Measurements from ENCODE around the gene RNF146. TPM values are rescaled to one million over a fixed set of nuclear protein-coding genes. Genes with fewer than 3 reads are reported as not detected.

The RNF146 gene
- polyA plus RNA-seq, 3 donors = 14.7 to 63.4 (median 22.5) TPM

DNA sequence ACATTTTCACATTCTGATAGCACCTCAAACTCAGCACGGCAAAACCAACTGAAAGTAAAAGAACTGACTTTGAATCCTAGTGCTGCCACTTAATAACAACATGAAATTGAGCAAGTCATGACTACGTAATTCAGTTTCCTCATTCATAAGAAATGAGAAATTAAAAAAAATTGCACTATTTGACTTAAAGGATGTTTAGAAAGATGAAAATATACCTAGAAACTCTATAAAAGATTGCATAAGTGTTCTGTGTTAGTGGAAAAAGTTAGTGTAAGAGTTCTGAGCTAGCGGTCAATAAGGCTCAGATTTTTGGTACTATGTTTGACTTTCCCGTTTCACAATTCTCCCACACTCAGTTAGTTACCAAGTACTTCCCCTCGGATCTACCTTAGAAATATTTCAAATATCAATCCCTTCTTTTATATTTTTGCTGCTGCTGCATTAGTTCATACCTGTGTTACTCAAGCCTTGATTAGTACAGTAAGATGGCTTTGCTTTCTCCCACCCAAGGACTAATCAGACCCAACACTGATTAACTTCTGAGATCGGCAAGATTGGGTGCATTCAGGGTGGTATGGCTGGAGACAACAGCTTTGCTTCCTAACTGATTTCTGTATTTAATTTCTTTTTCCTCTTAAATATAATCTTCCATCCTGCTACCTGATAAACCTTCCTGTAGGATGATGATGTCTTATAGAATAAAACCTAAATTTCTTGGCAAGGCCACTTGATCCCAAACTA lies 50.9 kb downstream of the RNF146 start:
- DNase-seq = peak; percentile 56 to 81 (median 71)
- Mint-ChIP-seq H3K36me3 (peaks cover 37 to 46% of the 10 kb centered on the region in 2 donors), H3K4me3 (peak overlapping the region; percentile 64 to 73), H3K9me3 (no peaks in the 10 kb centered on the region), H3K4me1 (peaks cover 18% of the 10 kb centered on the region), H3K27ac (peak overlapping the region; percentile 93 to 98 (median 96)), H3K27me3 (ENCODE audit: low read depth in 3 of 3) (no peaks in the 10 kb centered on the region)
- TF ChIP-seq CTCF (IDR thresholded peaks at IDR 0.05) = no peak
- WGBS (ENCODE audit: insufficient coverage) = 0% methylated on average over 3 of the region's 6 CpGs
- Histone ChIP-seq H3K27ac (ENCODE audit: low read depth in 1 of 2, low read length in 2 of 2) (peak overlapping the region; percentile 33 to 87), H2AFZ (ENCODE audit: insufficient read depth, low read depth, low read length, poor library complexity, severe bottlenecking) (peak overlapping the region; percentile 40), H3K9me3 (replicated peaks in 1 of 2; ENCODE audit: control insufficient read depth in 1 of 2, insufficient read depth in 1 of 2, low read length in 2 of 2) (no peaks in the 10 kb centered on the region), H3K4me3 (replicated peaks in 1 of 3; ENCODE audit: low read depth in 2 of 3, low read length in 3 of 3) (peak overlapping the region; percentile 38 to 87 (median 67)), H3K4me2 (replicated peaks; ENCODE audit: extremely low read depth, low read length, poor library complexity, severe bottlenecking) (peak overlapping the region; percentile 60), H4K20me1 (ENCODE audit: insufficient read depth, low read length) (no peaks in the 10 kb centered on the region), H3K27me3 (ENCODE audit: control insufficient read depth in 2 of 2, insufficient read depth in 2 of 2, low read length in 2 of 2) (no peaks in the 10 kb centered on the region), H3K4me1 (ENCODE audit: control insufficient read depth in 1 of 2, insufficient read depth in 2 of 2, low read length in 2 of 2) (peaks cover 15% of the 10 kb centered on the region in 2 donors), H3K36me3 (replicated peaks in 1 of 2; ENCODE audit: control insufficient read depth in 1 of 2, insufficient read depth in 2 of 2, low read length in 2 of 2) (peaks cover 43 to 68% of the 10 kb centered on the region in 2 donors), H3K9ac (ENCODE audit: insufficient read depth, low read length, poor library complexity, severe bottlenecking) (peak overlapping the region; percentile 62), H3K79me2 (ENCODE audit: insufficient read depth, low read length) (peaks cover 25% of the 10 kb centered on the region)
- intact Hi-C loops (cut with micrococcal nuclease) = no loop called here

GRCh38 chr6:127319686-127320085 lies 53.0 kb downstream of the RNF146 start:
- no peak for DNase-seq
- Mint-ChIP-seq H3K27me3 (ENCODE audit: low read depth in 3 of 3) (no peaks in the 10 kb centered on the region), H3K9me3 (no peaks in the 10 kb centered on the region), H3K4me1 (peaks cover 22% of the 10 kb centered on the region), H3K4me3 (no peak overlapping the region), H3K27ac (peak overlapping the region in 4 of 7 donors; percentile 0 to 71 (median 69)), H3K36me3 (peaks cover 40 to 50% of the 10 kb centered on the region in 2 donors)
- Histone ChIP-seq H3K79me2 (ENCODE audit: insufficient read depth, low read length) (peaks cover 25% of the 10 kb centered on the region), H3K27ac (ENCODE audit: low read depth in 1 of 2, low read length in 2 of 2) (peak overlapping the region in 1 of 2 donors; percentile 54), H3K36me3 (replicated peaks in 1 of 2; ENCODE audit: control insufficient read depth in 1 of 2, insufficient read depth in 2 of 2, low read length in 2 of 2) (peaks cover 36 to 68% of the 10 kb centered on the region in 2 donors), H2AFZ (ENCODE audit: insufficient read depth, low read depth, low read length, poor library complexity, severe bottlenecking) (no peak overlapping the region), H3K27me3 (ENCODE audit: control insufficient read depth in 2 of 2, insufficient read depth in 2 of 2, low read length in 2 of 2) (no peaks in the 10 kb centered on the region), H3K4me1 (ENCODE audit: control insufficient read depth in 1 of 2, insufficient read depth in 2 of 2, low read length in 2 of 2) (peaks cover 15% of the 10 kb centered on the region in 2 donors), H3K4me3 (replicated peaks in 1 of 3; ENCODE audit: low read depth in 2 of 3, low read length in 3 of 3) (no peak overlapping the region), H4K20me1 (ENCODE audit: insufficient read depth, low read length) (no peaks in the 10 kb centered on the region), H3K9ac (ENCODE audit: insufficient read depth, low read length, poor library complexity, severe bottlenecking) (no peak overlapping the region), H3K9me3 (replicated peaks in 1 of 2; ENCODE audit: control insufficient read depth in 1 of 2, insufficient read depth in 1 of 2, low read length in 2 of 2) (no peaks in the 10 kb centered on the region), H3K4me2 (replicated peaks; ENCODE audit: extremely low read depth, low read length, poor library complexity, severe bottlenecking) (no peak overlapping the region)
- no CpG with 5 or more reads among the region's 1 CpG for WGBS (ENCODE audit: insufficient coverage)
- intact Hi-C loops (cut with micrococcal nuclease) = no loop called here
- no peak for TF ChIP-seq CTCF (IDR thresholded peaks at IDR 0.05)
